GM12878 (cell line): ENCODE data around the gene SLC25A36. TPM values are rescaled to one million over a fixed set of nuclear protein-coding genes. Genes with fewer than 3 reads are reported as not detected.

Experiments
- ATAC-seq: fragments of 200-7000 bp; cut with Tn5 transposase; 3 replicates; pipeline ENCODE4 v1.9.1; 2020; ENCODE audit warnings: mild to moderate bottlenecking, moderate library complexity
- BruUV-seq: library from RNA; stranded (reverse); fragments of 400-500 nt; replicated peaks from 2 replicates; lab custom pipeline; 2021; lab: Mats Ljungman, UMichigan
- CTCF ChIA-PET: fragments of 300-600 bp; sonication (Branson Sonifier 250); formaldehyde crosslinking; extraction: SDS; loops from one replicate; lab custom pipeline; 2021; ENCODE audit warnings: inconsistent platforms; lab: Yijun Ruan, JAX
- POLR2A ChIA-PET: fragments of 350-600 bp; formaldehyde crosslinking; extraction: SDS; loops from one replicate; lab custom pipeline; 2021; ENCODE audit warnings: inconsistent platforms; lab: Charles Lee
- RAD21 ChIA-PET: fragments of 300-600 bp; sonication (Branson Sonifier 250); formaldehyde crosslinking; loops from one replicate; lab custom pipeline; 2023; ENCODE audit warnings: antibody characterized with exemption; ENCODE audit not compliant: unreplicated experiment; lab: Charles Lee
- SMC1A ChIA-PET: fragments of 300-600 bp; sonication (Branson Sonifier 250); formaldehyde crosslinking; loops from one replicate; lab custom pipeline; 2023; ENCODE audit not compliant: unreplicated experiment, uncharacterized antibody; lab: Charles Lee
- DNase-seq: peaks from one replicate; pipeline ENCODE4 v3.0.0-alpha.2; 2011; ENCODE audit warnings: low read depth, low spot score
- FAIRE-seq: peaks from 3 replicates; lab custom pipeline; 2011; peaks lifted over from hg19 to GRCh38; lab: Jason Lieb, UNC
- H2AFZ ChIP-seq: 2 replicates; pipeline ENCODE4 v1.6.0; 2011; ENCODE audit warnings: low read depth, low read length, control low read depth; ENCODE audit not compliant: control insufficient read depth
- H3K27ac ChIP-seq: 2 replicates; pipeline ENCODE4 v1.5.1; 2011; ENCODE audit warnings: control low read depth; ENCODE audit not compliant: control insufficient read depth, insufficient read depth
- H3K27me3 ChIP-seq, 2 experiments: replicated peaks in 1 of 2; 2 replicates each; pipeline versions ENCODE4 v1.6.0 to v1.6.1; 2011; ENCODE audit warnings: low read length in 1 of 2; ENCODE audit not compliant: control insufficient read depth in 2 of 2, insufficient read depth in 2 of 2
- H3K36me3 ChIP-seq, 2 experiments: 2 replicates each; pipeline ENCODE4 v1.5.1; 2011; ENCODE audit warnings: low read length in 1 of 2; ENCODE audit not compliant: control insufficient read depth in 2 of 2, insufficient read depth in 2 of 2
- H3K4me1 ChIP-seq: 2 replicates; pipeline ENCODE4 v1.6.1; 2011; ENCODE audit warnings: mild to moderate bottlenecking, low read length, moderate library complexity, mixed read lengths; ENCODE audit not compliant: control insufficient read depth, insufficient read depth
- H3K4me2 ChIP-seq: 2 replicates; pipeline ENCODE4 v1.6.0; 2011; ENCODE audit warnings: control low read depth; ENCODE audit not compliant: control insufficient read depth, insufficient read depth
- H3K4me3 ChIP-seq: fragments of 200-600 bp; sonication (generic); 2 replicates; pipeline ENCODE4 v1.5.1; 2016
- H3K79me2 ChIP-seq: 2 replicates; pipeline ENCODE4 v1.6.0; 2011; ENCODE audit warnings: low read length; ENCODE audit not compliant: control insufficient read depth, insufficient read depth
- H3K9ac ChIP-seq: 2 replicates; pipeline ENCODE4 v1.8.0; 2011; ENCODE audit warnings: low read length, control low read depth, mixed read lengths; ENCODE audit not compliant: control insufficient read depth, insufficient read depth
- H3K9me3 ChIP-seq: replicated peaks from 3 replicates; pipeline ENCODE4 v1.5.1; 2011; ENCODE audit warnings: mild to moderate bottlenecking, low read length; ENCODE audit not compliant: control insufficient read depth, insufficient read depth
- H4K20me1 ChIP-seq: 2 replicates; pipeline ENCODE4 v1.6.0; 2011; ENCODE audit not compliant: control insufficient read depth, insufficient read depth
- CHD4 ChIP-seq: fragments of 200-600 bp; sonication (generic); IDR thresholded peaks from 2 replicates; pipeline ENCODE4 v1.6.1; 2016; ENCODE audit warnings: mild to moderate bottlenecking
- EED ChIP-seq: sonication (generic); IDR thresholded peaks from 2 replicates; pipeline ENCODE4 v1.6.1; 2016; ENCODE audit warnings: antibody characterized with exemption, low read depth
- EGR1 ChIP-seq, 2 experiments: IDR thresholded peaks; 1 replicate in 1 of 2; 2 replicates in 1 of 2; pipeline ENCODE4 v1.6.1; 2011 to 2012; ENCODE audit warnings: low read depth in 2 of 2, low read length in 2 of 2, borderline replicate concordance in 1 of 2, mild to moderate bottlenecking in 1 of 2, moderate library complexity in 1 of 2
- ESRRA ChIP-seq: IDR thresholded peaks from 2 replicates; pipeline ENCODE4 v1.6.1; 2012; ENCODE audit warnings: mild to moderate bottlenecking, low read length, improper control_type of control experiment
- GABPA ChIP-seq: IDR thresholded peaks from 2 replicates; pipeline ENCODE4 v1.6.1; 2014; ENCODE audit warnings: antibody characterized with exemption, low read depth, mild to moderate bottlenecking, inconsistent platforms
- MYB ChIP-seq: fragments of 150-350 bp; IDR thresholded peaks from 2 replicates; pipeline ENCODE4 v1.6.1; 2014; ENCODE audit warnings: mild to moderate bottlenecking, low read depth, low read length, borderline replicate concordance
- NFYB ChIP-seq: IDR thresholded peaks from 2 replicates; pipeline ENCODE4 v1.6.1; 2011; ENCODE audit warnings: low read depth, mild to moderate bottlenecking, low read length, improper control_type of control experiment, moderate library complexity; ENCODE audit not compliant: insufficient read depth
- NR2C1 ChIP-seq: fragments of 450-650 bp; IDR thresholded peaks from 2 replicates; pipeline ENCODE4 v1.6.1; 2017; ENCODE audit warnings: antibody characterized with exemption, mild to moderate bottlenecking, moderate library complexity
- RAD21 ChIP-seq: IDR thresholded peaks from 2 replicates; pipeline ENCODE4 v1.6.1; 2011; ENCODE audit warnings: mild to moderate bottlenecking, low read depth, low read length, moderate library complexity; ENCODE audit not compliant: insufficient read depth
- SRF ChIP-seq, 2 experiments: IDR thresholded peaks; 2 replicates each; pipeline ENCODE4 v1.6.1; 2011; ENCODE audit warnings: low read depth in 2 of 2, low read length in 2 of 2, mild to moderate bottlenecking in 1 of 2, moderate library complexity in 1 of 2
- ZSCAN29 ChIP-seq: fragments of 450-650 bp; IDR thresholded peaks from 2 replicates; pipeline ENCODE4 v1.6.1; 2017; ENCODE audit warnings: mild to moderate bottlenecking, moderate library complexity
- WGBS: methylation state at CpG from one replicate; pipeline ENCODE4 v1.1.6; 2016; ENCODE audit warnings: low lambda C conversion rate; ENCODE audit not compliant: insufficient replicate concordance, insufficient coverage; ENCODE audit errors: missing lambda C conversion rate; 5-methylcytosine and 5-hydroxymethylcytosine counted together
- in situ Hi-C: fragments of 300-500 bp; cut with MboI; formaldehyde crosslinking; loops from 9 replicates; pipeline ENCODE4 v1.14.3; 2018; ENCODE audit warnings: mixed read lengths
- intact Hi-C: fragments of 100-400 bp; cut with micrococcal nuclease; formaldehyde crosslinking; loops from one replicate; pipeline ENCODE4 v1.14.2; 2022; ENCODE audit not compliant: unreplicated experiment
- polyA plus RNA-seq, 11 experiments: library from polyadenylated mRNA; depleted of rRNA in 4 of 11; unstranded in 6 of 11; stranded (reverse) in 5 of 11; fragments of >200 nt; fragmentation: Nextera tagmentation in 4 of 11; fragmentation: Illumina TruSeq in 1 of 11; extraction: Ambion mirVana in 4 of 11; extraction: Trizol in 1 of 11; gene quantifications; 1 replicate in 1 of 11; 2 replicates in 10 of 11; pipeline versions ENCODE4 v1.2.1 to v1.2.3, GENCODE V29; 2011 to 2016; ENCODE audit warnings: inconsistent platforms in 2 of 11, missing spikeins in 2 of 11, low read depth in 1 of 11
- total RNA-seq, 4 experiments: library from RNA; depleted of rRNA in 3 of 4; stranded (reverse); fragments of >200 nt in 3 of 4; fragmentation: Illumina TruSeq in 1 of 4; extraction: Trizol in 1 of 4; gene quantifications; 2 replicates each; pipeline versions ENCODE4 v1.2.1 to v1.2.3, GENCODE V29; 2013 to 2021
- TF ChIP-seq, protein P1 (sequence below): IDR thresholded peaks from 2 replicates; pipeline ENCODE4 v1.6.1; 2011; ENCODE audit warnings: borderline replicate concordance, low read depth, mild to moderate bottlenecking, moderate library complexity, mixed read lengths, low read length; ENCODE audit not compliant: insufficient read depth; ENCODE audit errors: extremely low read length
- TF ChIP-seq, protein P2 (sequence below): fragments of 450-650 bp; IDR thresholded peaks from 2 replicates; pipeline ENCODE4 v1.6.1; 2017; ENCODE audit warnings: low read depth, mild to moderate bottlenecking, moderate library complexity

SLC25A36 gene
- total and polyA plus RNA-seq, 10 of the 15 experiments (the other 5 are each of a cell fraction or from before 2014, with no cell fraction given): 13.0 to 183 (median 47.7) TPM

DNA sequence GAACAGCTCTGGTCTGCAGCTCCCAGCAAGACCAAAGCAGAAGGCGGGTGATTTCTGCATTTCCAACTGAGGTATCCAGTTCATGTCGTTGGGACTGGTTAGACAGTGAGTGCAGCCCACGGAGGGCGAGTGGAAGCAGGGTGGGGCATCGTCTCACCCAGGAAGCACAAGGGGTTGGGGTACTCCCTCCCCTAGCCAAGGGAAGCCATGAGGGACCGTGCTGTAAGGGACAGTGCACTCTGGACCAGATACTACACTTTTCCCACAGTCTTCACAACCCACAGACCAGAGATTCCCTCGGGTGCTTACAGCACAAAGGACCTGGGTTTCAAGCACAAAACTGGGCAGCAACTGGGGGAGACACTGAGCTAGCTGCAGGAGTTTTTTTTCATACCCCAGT, 8.5 kb upstream of the SLC25A36 start:
- CTCF ChIA-PET: interaction anchor here (1.2 to 1.6 kb wide), 2 partner anchors 10 to 23 kb away, joined by 3 to 5 read pairs; no protein-coding TSS in a partner anchor
- RAD21 ChIA-PET: no interaction called here
- FAIRE-seq (no peak), DNase-seq (no peak), ATAC-seq (no peak)
- POLR2A ChIA-PET: no interaction called here
- Histone ChIP-seq H3K27me3 (peaks cover 0 to 4% of the 10 kb centered on the region in 2 experiments; a peak in 1 of 4 replicates), H3K4me3 (no peak overlapping the region), H4K20me1 (no peaks in the 10 kb centered on the region), H3K4me1 (no peaks in the 10 kb centered on the region), H3K79me2 (no peaks in the 10 kb centered on the region), H3K9me3 (no peaks in the 10 kb centered on the region), H3K9ac (no peak overlapping the region), H2AFZ (no peak overlapping the region), H3K27ac (no peak overlapping the region), H3K4me2 (no peak overlapping the region), H3K36me3 (no peaks in the 10 kb centered on the region)
- 14% methylated on average over 7 of the region's 7 CpGs for WGBS
- TF ChIP-seq GABPA: no peak
- no peak for TF ChIP-seq SRF (IDR thresholded peaks at IDR 0.05; ENCODE audit: low read depth in 2 of 2, low read length in 2 of 2)
- TF ChIP-seq, protein P1, sequence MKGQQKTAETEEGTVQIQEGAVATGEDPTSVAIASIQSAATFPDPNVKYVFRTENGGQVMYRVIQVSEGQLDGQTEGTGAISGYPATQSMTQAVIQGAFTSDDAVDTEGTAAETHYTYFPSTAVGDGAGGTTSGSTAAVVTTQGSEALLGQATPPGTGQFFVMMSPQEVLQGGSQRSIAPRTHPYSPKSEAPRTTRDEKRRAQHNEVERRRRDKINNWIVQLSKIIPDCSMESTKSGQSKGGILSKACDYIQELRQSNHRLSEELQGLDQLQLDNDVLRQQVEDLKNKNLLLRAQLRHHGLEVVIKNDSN: no peak
- intact Hi-C loops: no loop called here
- in situ Hi-C loops: no loop called here
- BruUV-seq: no TSS peak
- SMC1A ChIA-PET: interaction anchor here (0.9 to 1.6 kb wide), 2 partner anchors 10 to 35 kb away, joined by 3 to 5 read pairs; no protein-coding TSS in a partner anchor

DNA sequence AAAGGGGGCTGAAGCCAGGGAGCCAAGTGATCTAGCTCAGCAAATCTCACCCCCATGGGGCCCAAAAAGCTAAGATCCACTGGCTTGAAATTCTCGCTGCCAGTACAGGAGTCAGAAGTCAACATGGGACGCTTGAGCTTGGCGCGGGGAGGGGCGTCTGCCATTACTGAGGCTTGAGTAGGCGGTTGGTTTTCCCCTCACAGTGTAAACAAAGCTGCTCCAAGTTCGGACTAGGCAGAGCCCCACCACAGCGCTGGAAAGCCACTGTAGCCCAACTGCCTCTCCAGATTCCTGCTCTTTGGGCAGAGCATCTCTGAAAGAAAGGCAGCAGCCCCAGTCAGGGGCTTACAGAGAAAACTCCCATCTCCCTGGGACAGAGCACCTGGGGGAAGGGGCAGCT, 8.1 kb upstream of the SLC25A36 start:
- POLR2A ChIA-PET: no interaction called here
- BruUV-seq: no TSS peak
- RAD21 ChIA-PET: no interaction called here
- TF ChIP-seq, protein P2, sequence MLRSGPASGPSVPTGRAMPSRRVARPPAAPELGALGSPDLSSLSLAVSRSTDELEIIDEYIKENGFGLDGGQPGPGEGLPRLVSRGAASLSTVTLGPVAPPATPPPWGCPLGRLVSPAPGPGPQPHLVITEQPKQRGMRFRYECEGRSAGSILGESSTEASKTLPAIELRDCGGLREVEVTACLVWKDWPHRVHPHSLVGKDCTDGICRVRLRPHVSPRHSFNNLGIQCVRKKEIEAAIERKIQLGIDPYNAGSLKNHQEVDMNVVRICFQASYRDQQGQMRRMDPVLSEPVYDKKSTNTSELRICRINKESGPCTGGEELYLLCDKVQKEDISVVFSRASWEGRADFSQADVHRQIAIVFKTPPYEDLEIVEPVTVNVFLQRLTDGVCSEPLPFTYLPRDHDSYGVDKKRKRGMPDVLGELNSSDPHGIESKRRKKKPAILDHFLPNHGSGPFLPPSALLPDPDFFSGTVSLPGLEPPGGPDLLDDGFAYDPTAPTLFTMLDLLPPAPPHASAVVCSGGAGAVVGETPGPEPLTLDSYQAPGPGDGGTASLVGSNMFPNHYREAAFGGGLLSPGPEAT: no peak
- no peak for TF ChIP-seq MYB
- no peak for TF ChIP-seq EGR1 (IDR thresholded peaks at IDR 0.05; ENCODE audit: borderline replicate concordance in 1 of 2, low read depth in 2 of 2, low read length in 2 of 2)
- TF ChIP-seq NR2C1: no peak
- no peak for TF ChIP-seq SRF (IDR thresholded peaks at IDR 0.05; ENCODE audit: low read depth in 2 of 2, low read length in 2 of 2)
- no peak for TF ChIP-seq NFYB
- TF ChIP-seq CHD4: no peak
- no peak for TF ChIP-seq ZSCAN29
- no peak for TF ChIP-seq ESRRA
- no peak for TF ChIP-seq RAD21
- no peak for TF ChIP-seq EED

More for the DNA sequence above, 8.1 kb upstream of the SLC25A36 start:
- H3K36me3 ChIP-seq: no peaks in the 10 kb centered on the region
- FAIRE-seq (no peak), DNase-seq (no peak), ATAC-seq (no peak)
- H4K20me1 ChIP-seq: no peaks in the 10 kb centered on the region
- H3K4me2 ChIP-seq: no peak overlapping the region
- no peak overlapping the region for H3K27ac ChIP-seq
- no peak overlapping the region for H3K9ac ChIP-seq
- CTCF ChIA-PET: interaction anchor here (1.2 kb wide), 1 partner anchor 23 kb away, joined by 3 read pairs; no protein-coding TSS in a partner anchor
- H3K27me3 ChIP-seq: peaks cover 0 to 4% of the 10 kb centered on the region in 2 experiments; a peak in 1 of 4 replicates
- in situ Hi-C loops (no loop called here), intact Hi-C loops (no loop called here)
- 64% methylated on average over 8 of the region's 8 CpGs for WGBS
- H3K4me3 ChIP-seq: no peak overlapping the region
- H3K4me1 ChIP-seq: no peaks in the 10 kb centered on the region
- SMC1A ChIA-PET: no interaction called here
- no peaks in the 10 kb centered on the region for H3K9me3 ChIP-seq
- no peak overlapping the region for H2AFZ ChIP-seq
- no peaks in the 10 kb centered on the region for H3K79me2 ChIP-seq
